Keratinocyte (primary cell): ENCODE data around the gene PACS2.

Source experiments
- CTCF ChIP-seq, 3 experiments: IDR thresholded peaks in 1 of 3; conservative IDR thresholded peaks in 1 of 3; optimal IDR thresholded peaks in 1 of 3; 2 replicates in 2 of 3; 3 replicates in 1 of 3; pipeline versions ENCODE3 to v1.5.1; 2011; ENCODE audit warnings: low read length in 3 of 3, mild to moderate bottlenecking in 3 of 3, moderate library complexity in 2 of 3, control low read depth in 1 of 3, inconsistent platforms in 1 of 3; ENCODE audit not compliant: insufficient read depth in 2 of 3; ENCODE audit errors: extremely low read depth in 1 of 3
- EZH2 ChIP-seq: IDR thresholded peaks from one replicate; pipeline ENCODE4 v1.6.1; 2012; ENCODE audit warnings: inconsistent platforms, mild to moderate bottlenecking, low read length, moderate library complexity

- TF ChIP-seq CTCF (optimal IDR thresholded peaks at IDR 0.05 in 1 of 3, IDR thresholded peaks at IDR 0.05 in 1 of 3, conservative IDR thresholded peaks at IDR 0.05 in 1 of 3; ENCODE audit: extremely low read depth in 1 of 3, insufficient read depth in 2 of 3, low read length in 3 of 3) (no peak), EZH2 (no peak)
Observed at GRCh38 chr14:105398726-105399465, 84.3 kb downstream of the PACS2 start.
